Measurements from ENCODE around the gene TRIM47.
"Not testable (repeated sequence)": the region's sequence is repeated elsewhere in the genome, so short reads cannot be mapped to it uniquely, and the experiment has no call there.

Gene TRIM47

DNA sequence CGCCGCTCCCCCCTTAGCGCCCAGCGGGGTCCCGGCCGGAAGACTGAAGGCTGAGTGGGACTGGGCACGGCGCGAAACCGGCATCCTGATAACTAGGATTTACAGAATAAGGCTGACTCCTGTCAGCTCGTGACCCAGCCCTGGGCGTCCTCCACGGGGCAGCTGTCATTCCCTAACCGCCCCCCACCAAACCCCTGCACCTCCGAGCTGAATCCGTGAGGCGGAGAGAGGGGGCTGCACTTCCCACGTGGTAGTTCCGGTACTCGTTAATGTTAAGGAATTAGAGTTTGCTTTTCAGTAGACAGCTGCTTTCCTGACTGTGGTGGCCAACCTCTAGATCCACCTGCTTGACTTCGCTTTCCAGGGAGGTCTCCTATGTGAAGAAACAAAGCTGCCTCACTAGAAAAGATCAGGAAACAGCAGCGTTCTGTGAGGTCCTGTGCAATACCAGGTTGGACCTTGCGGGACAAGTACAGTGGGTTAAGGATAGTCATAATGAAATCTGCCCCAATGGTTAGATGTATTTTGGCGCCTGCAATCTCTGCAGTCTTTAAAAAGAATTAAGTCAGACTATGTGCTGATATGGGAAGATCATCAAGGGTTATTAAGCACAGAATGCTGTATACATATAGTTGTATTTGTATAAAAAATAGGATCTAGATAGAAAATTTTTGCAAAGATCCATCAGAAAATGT lies 22.2 kb downstream of the TRIM47 start:
- H3K27ac ChIP-seq, result peak overlapping the region; percentile 55
- TF ChIP-seq ZFX (IDR thresholded peaks at IDR 0.05; ENCODE audit: borderline replicate concordance), result no peak
- TF ChIP-seq, protein P1, sequence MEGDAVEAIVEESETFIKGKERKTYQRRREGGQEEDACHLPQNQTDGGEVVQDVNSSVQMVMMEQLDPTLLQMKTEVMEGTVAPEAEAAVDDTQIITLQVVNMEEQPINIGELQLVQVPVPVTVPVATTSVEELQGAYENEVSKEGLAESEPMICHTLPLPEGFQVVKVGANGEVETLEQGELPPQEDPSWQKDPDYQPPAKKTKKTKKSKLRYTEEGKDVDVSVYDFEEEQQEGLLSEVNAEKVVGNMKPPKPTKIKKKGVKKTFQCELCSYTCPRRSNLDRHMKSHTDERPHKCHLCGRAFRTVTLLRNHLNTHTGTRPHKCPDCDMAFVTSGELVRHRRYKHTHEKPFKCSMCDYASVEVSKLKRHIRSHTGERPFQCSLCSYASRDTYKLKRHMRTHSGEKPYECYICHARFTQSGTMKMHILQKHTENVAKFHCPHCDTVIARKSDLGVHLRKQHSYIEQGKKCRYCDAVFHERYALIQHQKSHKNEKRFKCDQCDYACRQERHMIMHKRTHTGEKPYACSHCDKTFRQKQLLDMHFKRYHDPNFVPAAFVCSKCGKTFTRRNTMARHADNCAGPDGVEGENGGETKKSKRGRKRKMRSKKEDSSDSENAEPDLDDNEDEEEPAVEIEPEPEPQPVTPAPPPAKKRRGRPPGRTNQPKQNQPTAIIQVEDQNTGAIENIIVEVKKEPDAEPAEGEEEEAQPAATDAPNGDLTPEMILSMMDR (IDR thresholded peaks at IDR 0.05), result peak; percentile 60

DNA sequence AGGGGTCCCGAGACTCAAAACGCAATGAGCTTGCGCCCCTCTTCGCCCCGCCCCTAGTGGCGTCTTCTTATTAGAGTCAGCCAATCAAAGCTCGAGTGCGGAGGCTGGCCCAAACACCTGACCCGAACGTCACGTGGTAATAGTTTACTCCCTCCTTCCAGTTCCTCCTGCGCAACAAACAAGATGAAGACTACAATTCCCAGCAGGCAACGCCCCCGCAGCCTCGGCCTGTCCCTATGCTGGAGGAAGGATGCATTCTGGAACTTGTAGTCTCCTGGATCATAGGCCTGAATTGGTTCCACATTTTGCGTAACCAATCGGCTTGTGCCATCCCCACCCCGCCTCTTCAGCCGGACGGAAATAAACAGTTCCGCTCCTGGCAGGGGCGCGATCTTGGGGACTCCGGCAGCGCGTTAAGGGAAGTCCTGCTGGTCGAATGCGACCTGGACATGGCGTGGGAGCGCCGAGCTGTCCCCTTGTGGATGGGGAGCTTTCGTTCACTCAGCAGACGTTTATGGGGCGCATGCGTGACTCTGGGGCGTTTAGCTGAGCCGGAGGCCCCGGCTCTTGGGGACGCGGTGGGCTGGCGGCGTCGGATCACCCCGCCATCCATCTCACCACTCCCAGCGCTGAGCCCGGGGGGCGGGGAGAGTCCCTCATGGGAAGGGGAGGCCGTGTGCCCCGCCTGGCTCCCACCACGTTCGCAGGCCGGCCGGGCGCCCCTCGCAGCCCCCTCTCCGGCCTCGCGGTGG lies 22.9 kb downstream of the TRIM47 start, which contains the start of gene WBP2:
Gene WBP2, minus strand, starts transcription at position 26 of the 752 bp plus-strand sequence. CDS start 38 bp downstream, outside the sequence.
- TF ChIP-seq ZFX (IDR thresholded peaks at IDR 0.05; ENCODE audit: borderline replicate concordance), result no peak
- TF ChIP-seq, protein P1 (IDR thresholded peaks at IDR 0.05), result no peak

GRCh38 chr17:75854881-75855309 lies 23.5 kb downstream of the TRIM47 start:
- TF ChIP-seq, protein P1 (IDR thresholded peaks at IDR 0.05), result no peak
- no peak for TF ChIP-seq ZFX (IDR thresholded peaks at IDR 0.05; ENCODE audit: borderline replicate concordance)
- peak overlapping the region; percentile 54 for H3K27ac ChIP-seq

More for the DNA sequence above, 22.9 kb downstream of the TRIM47 start, which contains the start of gene WBP2:
- peak within 1 kb of the TSS; percentile 55 for H3K27ac ChIP-seq

DNA sequence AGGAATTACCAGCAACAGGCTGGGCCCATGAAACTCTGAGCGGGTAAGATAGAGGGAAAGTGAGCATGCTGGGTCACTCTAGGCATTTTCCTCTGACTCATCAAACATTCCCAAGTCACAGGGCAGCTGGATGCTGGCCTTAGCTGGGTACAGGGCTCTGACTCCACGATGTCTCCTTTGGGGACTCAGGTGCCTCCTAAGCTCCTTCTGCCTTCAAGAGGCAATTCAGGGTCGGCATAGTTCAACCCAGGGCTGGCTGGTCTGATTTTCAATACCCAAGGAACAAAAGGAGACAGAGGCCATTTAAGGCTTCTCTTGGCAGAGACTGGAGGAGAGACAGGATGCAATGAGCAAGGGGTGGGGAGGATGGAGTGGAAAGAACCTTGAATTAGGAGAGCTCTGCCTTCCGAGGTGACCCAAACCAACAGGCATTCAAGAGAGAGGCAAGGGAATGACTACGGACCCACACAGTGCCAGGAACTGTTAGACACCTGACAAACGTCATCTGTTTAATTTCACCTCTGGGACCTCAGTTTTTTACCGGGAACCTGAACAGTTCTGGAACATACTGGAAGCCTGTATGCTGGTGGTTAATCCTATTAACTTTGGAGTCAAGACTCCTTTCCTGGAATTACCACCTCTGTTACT lies 24.2 kb downstream of the TRIM47 start:
- H3K27ac ChIP-seq, result peak overlapping the region; percentile 54
- TF ChIP-seq, protein P1 (IDR thresholded peaks at IDR 0.05), result no peak
- TF ChIP-seq ZFX (IDR thresholded peaks at IDR 0.05; ENCODE audit: borderline replicate concordance), result no peak

- TF ChIP-seq, protein P1 (IDR thresholded peaks at IDR 0.05), result no peak
- TF ChIP-seq ZFX (IDR thresholded peaks at IDR 0.05; ENCODE audit: borderline replicate concordance), result no peak
- no peak overlapping the region for H3K27ac ChIP-seq
These were observed 24.9 kb downstream of the TRIM47 start for GRCh38 chr17:75853433-75853832.

DNA sequence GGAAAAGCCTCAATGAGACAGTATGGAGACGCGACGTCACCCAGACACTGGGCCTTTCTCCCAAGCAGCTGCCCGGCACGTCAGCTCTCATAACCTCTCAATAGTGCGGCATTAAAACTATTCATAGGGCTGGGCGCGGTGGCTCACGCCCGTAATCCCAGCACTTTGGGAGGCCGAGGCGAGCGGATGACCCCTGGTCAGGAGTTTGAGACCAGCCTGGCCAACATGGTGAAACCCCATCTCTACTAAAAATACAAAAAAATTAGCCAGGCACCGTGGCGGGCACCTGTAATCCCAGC lies 26.7 kb downstream of the TRIM47 start:
- H3K27ac ChIP-seq, result not testable (repeated sequence)

- TF ChIP-seq ZFX (IDR thresholded peaks at IDR 0.05; ENCODE audit: borderline replicate concordance), result no peak
- TF ChIP-seq, protein P1 (IDR thresholded peaks at IDR 0.05), result no peak
- H3K27ac ChIP-seq, result no peak overlapping the region
These were observed 27.3 kb downstream of the TRIM47 start for GRCh38 chr17:75850928-75851692.
